B cell (primary cell): Measurements from ENCODE around the gene DTNBP1. TPM values are rescaled to one million over a fixed set of nuclear protein-coding genes. Genes with fewer than 3 reads are reported as not detected.

ENCODE experiments used
- ATAC-seq: fragments of 200-7000 bp; cut with Tn5 transposase; one replicate; pipeline ENCODE4 v1.10.0; 2021; ENCODE audit warnings: low read depth, mild to moderate bottlenecking, moderate number of reproducible peaks, moderate library complexity
- CTCF ChIA-PET: fragments of 350-600 bp; sonication (Branson Sonifier 250); formaldehyde crosslinking; loops from one replicate; lab custom pipeline; 2021; ENCODE audit warnings: antibody characterized with exemption, inconsistent platforms; lab: Charles Lee
- POLR2A ChIA-PET: fragments of 350-600 bp; sonication (Branson Sonifier 250); formaldehyde crosslinking; loops from one replicate; lab custom pipeline; 2021; ENCODE audit warnings: antibody characterized with exemption; lab: Charles Lee
- DNase-seq: peaks from one replicate; pipeline ENCODE4 v3.0.0; 2013
- H2AFZ ChIP-seq: 2 replicates; pipeline ENCODE4 v1.6.1; 2012; ENCODE audit warnings: mild to moderate bottlenecking, low read depth, low read length; ENCODE audit not compliant: insufficient read depth, poor library complexity, severe bottlenecking
- H3K27ac ChIP-seq, 2 donors: 1 replicate in 1 of 2; 2 replicates in 1 of 2; pipeline ENCODE4 v1.5.1; 2012 to 2013; ENCODE audit warnings: low read length in 2 of 2, mild to moderate bottlenecking in 2 of 2, moderate library complexity in 1 of 2
- H3K27me3 ChIP-seq, 4 experiments: fragments of 200-600 bp in 1 of 4; sonication (generic) in 1 of 4; replicated peaks in 1 of 4; 1 replicate in 2 of 4; 2 replicates in 2 of 4; pipeline versions ENCODE4 v1.6.1 to v1.7.0; 2013 to 2016; ENCODE audit warnings: low read length in 3 of 4, mild to moderate bottlenecking in 2 of 4, mixed read lengths in 1 of 4, moderate library complexity in 1 of 4; ENCODE audit not compliant: insufficient read depth in 4 of 4, control insufficient read depth in 3 of 4; ENCODE audit errors: control extremely low read depth in 1 of 4
- H3K36me3 ChIP-seq, 2 experiments: replicated peaks in 1 of 2; 1 replicate in 1 of 2; 2 replicates in 1 of 2; pipeline versions ENCODE4 v1.6.1 to v1.7.1; 2013; ENCODE audit warnings: low read length in 1 of 2; ENCODE audit not compliant: insufficient read depth in 2 of 2, control insufficient read depth in 1 of 2; ENCODE audit errors: control extremely low read depth in 1 of 2, extremely low read depth in 1 of 2
- H3K4me1 ChIP-seq, 2 donors: fragments of 200-600 bp in 1 of 2; sonication (generic) in 1 of 2; 1 replicate in 1 of 2; 2 replicates in 1 of 2; pipeline versions ENCODE4 v1.5.1 to v1.6.1; 2013 to 2017; ENCODE audit warnings: low read length in 2 of 2; ENCODE audit not compliant: control insufficient read depth in 2 of 2, insufficient read depth in 2 of 2
- H3K4me2 ChIP-seq: replicated peaks from 2 replicates; pipeline ENCODE3; 2012; ENCODE audit warnings: mild to moderate bottlenecking, low read depth, low read length; ENCODE audit not compliant: poor library complexity, severe bottlenecking
- H3K4me3 ChIP-seq, 5 experiments: fragments of 200-600 bp in 1 of 5; sonication (generic) in 1 of 5; 1 replicate in 3 of 5; 2 replicates in 2 of 5; pipeline versions ENCODE4 v1.5.1 to v1.7.0; 2011 to 2016; ENCODE audit warnings: low read length in 4 of 5, mild to moderate bottlenecking in 4 of 5, low read depth in 2 of 5, control low read depth in 1 of 5, moderate library complexity in 1 of 5; ENCODE audit not compliant: insufficient read depth in 1 of 5; ENCODE audit errors: control extremely low read depth in 1 of 5, extremely low read depth in 1 of 5
- H3K79me2 ChIP-seq: fragments of 200-600 bp; sonication (generic); one replicate; pipeline ENCODE4 v1.6.0; 2016; ENCODE audit warnings: low read length; ENCODE audit not compliant: control insufficient read depth, insufficient read depth
- H3K9ac ChIP-seq: fragments of 200-600 bp; sonication (generic); 2 replicates; pipeline ENCODE4 v1.6.1; 2017; ENCODE audit warnings: mild to moderate bottlenecking, low read length, moderate library complexity
- H3K9me3 ChIP-seq, 3 donors: one replicate each; pipeline versions ENCODE4 v1.6.1 to v1.7.1; 2013; ENCODE audit warnings: low read length in 2 of 3; ENCODE audit not compliant: control insufficient read depth in 2 of 3, insufficient read depth in 1 of 3; ENCODE audit errors: control extremely low read depth in 1 of 3
- H4K20me1 ChIP-seq: 2 replicates; pipeline ENCODE4 v1.6.0; 2012; ENCODE audit warnings: mild to moderate bottlenecking, low read length; ENCODE audit not compliant: insufficient read depth, control insufficient read depth, poor library complexity, severe bottlenecking
- H3K27ac Mint-ChIP-seq: one replicate; pipeline ENCODE4 v1.8.0; 2021; ENCODE audit warnings: mixed read lengths
- H3K27me3 Mint-ChIP-seq: one replicate; pipeline ENCODE4 v1.8.0; 2021; ENCODE audit warnings: mixed read lengths
- H3K4me1 Mint-ChIP-seq: one replicate; pipeline ENCODE4 v1.8.0; 2021; ENCODE audit warnings: mixed read lengths
- H3K4me3 Mint-ChIP-seq: one replicate; pipeline ENCODE4 v1.8.0; 2021; ENCODE audit warnings: mixed read lengths
- H3K9me3 Mint-ChIP-seq: one replicate; pipeline ENCODE4 v1.8.0; 2022; ENCODE audit warnings: mixed read lengths; ENCODE audit not compliant: insufficient read depth
- CTCF ChIP-seq: fragments of 200-600 bp; IDR thresholded peaks from one replicate; pipeline ENCODE4 v1.8.0; 2022; ENCODE audit warnings: antibody characterized with exemption, mild to moderate bottlenecking
- EZH2 ChIP-seq: IDR thresholded peaks from 2 replicates; pipeline ENCODE4 v1.6.1; 2012; ENCODE audit warnings: borderline replicate concordance, low read depth, mild to moderate bottlenecking, moderate library complexity, low read length; ENCODE audit not compliant: insufficient read depth, poor library complexity, severe bottlenecking
- WGBS: methylation state at CpG from one replicate; pipeline ENCODE4 v1.1.5; 2013; ENCODE audit warnings: missing lambda C conversion rate; ENCODE audit not compliant: insufficient coverage; 5-methylcytosine and 5-hydroxymethylcytosine counted together
- intact Hi-C: fragments of 100-400 bp; cut with micrococcal nuclease; formaldehyde crosslinking; loops from one replicate; pipeline ENCODE4 v1.10.0; 2022
- polyA plus RNA-seq: library from polyadenylated mRNA; depleted of rRNA; stranded (reverse); fragments of >200 nt; gene quantifications from 2 replicates; pipeline ENCODE4 v1.2.3, GENCODE V29; 2012
- total RNA-seq, 2 donors: library from RNA; stranded (reverse); fragments of 120-200 nt in 1 of 2; gene quantifications; 1 replicate in 1 of 2; 2 replicates in 1 of 2; pipeline versions ENCODE4 v1.2.3 to v1.2.4, GENCODE V29; 2013 to 2022

Gene DTNBP1
- total and polyA plus RNA-seq, 2 donors (not counting 1 experiment from before 2014, with no cell fraction given): 31.4 to 73.0 TPM

- POLR2A ChIA-PET: interaction anchor here (0.6 kb wide), 1 partner anchor 11 kb away, joined by 3 read pairs; no protein-coding TSS in a partner anchor
- DNase-seq: no peak
- WGBS: 100% methylated on average over 2 of the region's 5 CpGs
- intact Hi-C loops: no loop called here
- no peaks in the 10 kb centered on the region for H3K27me3 ChIP-seq
- peaks cover 61% of the 10 kb centered on the region for H3K4me1 Mint-ChIP-seq
- CTCF ChIA-PET: interaction anchor here (0.6 kb wide), 1 partner anchor 378 kb away, joined by 4 read pairs; no protein-coding TSS in a partner anchor
- no peak overlapping the region for H3K4me3 ChIP-seq
- no peaks in the 10 kb centered on the region for H3K9me3 ChIP-seq
- H2AFZ ChIP-seq: no peak overlapping the region
- H3K4me1 ChIP-seq: peaks cover 9 to 10% of the 10 kb centered on the region in 2 donors
- no peak overlapping the region for H3K9ac ChIP-seq
- H4K20me1 ChIP-seq: peaks cover 66% of the 10 kb centered on the region
- H3K79me2 ChIP-seq: peaks cover 95% of the 10 kb centered on the region
- H3K27me3 Mint-ChIP-seq: no peaks in the 10 kb centered on the region
- H3K27ac Mint-ChIP-seq: no peak overlapping the region
- ATAC-seq: no peak
- no peak for TF ChIP-seq CTCF
- TF ChIP-seq EZH2: no peak
- H3K4me2 ChIP-seq: no peak overlapping the region
- no peak overlapping the region for H3K27ac ChIP-seq
- no peaks in the 10 kb centered on the region for H3K9me3 Mint-ChIP-seq
- no peak overlapping the region for H3K4me3 Mint-ChIP-seq
- peaks cover 0 to 8% of the 10 kb centered on the region in 2 experiments for H3K36me3 ChIP-seq
Observed at GRCh38 chr6:15479761-15480160, 183.1 kb downstream of the DTNBP1 start.

GRCh38 chr6:15477746-15478145 lies 185.1 kb downstream of the DTNBP1 start:
- Mint-ChIP-seq H3K27me3 (no peaks in the 10 kb centered on the region), H3K4me1 (peaks cover 60% of the 10 kb centered on the region), H3K9me3 (no peaks in the 10 kb centered on the region), H3K27ac (no peak overlapping the region), H3K4me3 (no peak overlapping the region)
- peaks cover 7 to 20% of the 10 kb centered on the region in 2 experiments for H3K36me3 ChIP-seq
- peaks cover 9 to 10% of the 10 kb centered on the region in 2 donors for H3K4me1 ChIP-seq
- no peaks in the 10 kb centered on the region for H3K9me3 ChIP-seq
- no peak overlapping the region for H3K27ac ChIP-seq
- H2AFZ ChIP-seq: no peak overlapping the region
- ATAC-seq (no peak), DNase-seq (no peak)
- H4K20me1 ChIP-seq: peaks cover 52% of the 10 kb centered on the region
- 100% methylated on average over 1 of the region's 5 CpGs for WGBS
- ChIA-PET POLR2A (no interaction called here), CTCF (no interaction called here)
- no peaks in the 10 kb centered on the region for H3K27me3 ChIP-seq
- no peak overlapping the region for H3K4me3 ChIP-seq
- no peak for TF ChIP-seq CTCF
- TF ChIP-seq EZH2: no peak
- H3K79me2 ChIP-seq: peaks cover 88% of the 10 kb centered on the region
- intact Hi-C loops: no loop called here
- H3K4me2 ChIP-seq: no peak overlapping the region
- no peak overlapping the region for H3K9ac ChIP-seq
